IMR-90 (cell line): ENCODE measurements around the gene POTEJ.
"Not testable (repeated sequence)": the region's sequence is repeated elsewhere in the genome, so short reads cannot be mapped to it uniquely, and the experiment has no call there.

Source experiments
- CEBPB ChIP-seq: IDR thresholded peaks from 2 replicates; pipeline ENCODE4 v1.6.1; 2012; ENCODE audit warnings: low read depth, low read length, improper control_type of control experiment
- CHD1 ChIP-seq: IDR thresholded peaks from 2 replicates; pipeline ENCODE4 v1.6.1; 2012; ENCODE audit warnings: low read depth, low read length, improper control_type of control experiment
- CTCF ChIP-seq: conservative IDR thresholded peaks from 2 replicates; pipeline ENCODE4 v1.5.1; 2012; ENCODE audit warnings: mild to moderate bottlenecking, low read depth, low read length, improper control_type of control experiment
- ELK1 ChIP-seq: fragments of 150-350 bp; IDR thresholded peaks from 2 replicates; pipeline ENCODE4 v1.6.1; 2016; ENCODE audit warnings: low read depth, mild to moderate bottlenecking, low read length, moderate library complexity, borderline replicate concordance
- FOS ChIP-seq: fragments of 150-350 bp; IDR thresholded peaks from 2 replicates; pipeline ENCODE4 v1.6.1; 2016; ENCODE audit warnings: low read depth, low read length
- MAFK ChIP-seq: IDR thresholded peaks from 2 replicates; pipeline ENCODE4 v1.6.1; 2012; ENCODE audit warnings: low read depth, low read length, improper control_type of control experiment
- MAZ ChIP-seq: IDR thresholded peaks from 2 replicates; pipeline ENCODE4 v1.6.1; 2012; ENCODE audit warnings: low read depth, mild to moderate bottlenecking, low read length, improper control_type of control experiment, moderate library complexity, borderline replicate concordance
- MXI1 ChIP-seq: IDR thresholded peaks from 2 replicates; pipeline ENCODE4 v1.6.1; 2012; ENCODE audit warnings: low read depth, mild to moderate bottlenecking, low read length, moderate library complexity, borderline replicate concordance
- NFE2L2 ChIP-seq: fragments of 150-350 bp; IDR thresholded peaks from 2 replicates; pipeline ENCODE4 v1.6.1; 2016; ENCODE audit warnings: low read depth, mild to moderate bottlenecking, low read length
- POLR2A ChIP-seq: IDR thresholded peaks from 2 replicates; pipeline ENCODE4 v1.6.1; 2012; ENCODE audit warnings: mild to moderate bottlenecking, low read depth, low read length
- RAD21 ChIP-seq: IDR thresholded peaks from 2 replicates; pipeline ENCODE4 v1.6.1; 2012; ENCODE audit warnings: low read length, improper control_type of control experiment
- RCOR1 ChIP-seq: IDR thresholded peaks from 2 replicates; pipeline ENCODE4 v1.6.1; 2012; ENCODE audit warnings: mild to moderate bottlenecking, low read length, improper control_type of control experiment; ENCODE audit not compliant: insufficient replicate concordance
- SMC3 ChIP-seq: fragments of 150-350 bp; IDR thresholded peaks from 2 replicates; pipeline ENCODE4 v1.6.1; 2016; ENCODE audit warnings: low read depth, mild to moderate bottlenecking, antibody characterized with exemption, low read length, moderate library complexity
- USF2 ChIP-seq: fragments of 150-350 bp; IDR thresholded peaks from 2 replicates; pipeline ENCODE4 v1.6.1; 2017; ENCODE audit warnings: mild to moderate bottlenecking, antibody characterized with exemption, low read length, low read depth

- not testable (repeated sequence) for TF ChIP-seq CTCF, POLR2A, SMC3, RCOR1, RAD21, USF2, FOS, CEBPB, MAFK, MAZ, NFE2L2, MXI1, CHD1, ELK1
Observed at GRCh38 chr2:130581491-130581890, 29.7 kb upstream of the POTEJ start.
